ENCODE data around the gene RTN4R. TPM values are rescaled to one million over a fixed set of nuclear protein-coding genes. Genes with fewer than 3 reads are reported as not detected.

The RTN4R gene
- total and polyA plus RNA-seq, 9 of the 15 experiments (the other 6 are each of a cell fraction or from before 2014, with no cell fraction given): 0.04 to 2.8 (median 1.4) TPM; not detected in 3

DNA sequence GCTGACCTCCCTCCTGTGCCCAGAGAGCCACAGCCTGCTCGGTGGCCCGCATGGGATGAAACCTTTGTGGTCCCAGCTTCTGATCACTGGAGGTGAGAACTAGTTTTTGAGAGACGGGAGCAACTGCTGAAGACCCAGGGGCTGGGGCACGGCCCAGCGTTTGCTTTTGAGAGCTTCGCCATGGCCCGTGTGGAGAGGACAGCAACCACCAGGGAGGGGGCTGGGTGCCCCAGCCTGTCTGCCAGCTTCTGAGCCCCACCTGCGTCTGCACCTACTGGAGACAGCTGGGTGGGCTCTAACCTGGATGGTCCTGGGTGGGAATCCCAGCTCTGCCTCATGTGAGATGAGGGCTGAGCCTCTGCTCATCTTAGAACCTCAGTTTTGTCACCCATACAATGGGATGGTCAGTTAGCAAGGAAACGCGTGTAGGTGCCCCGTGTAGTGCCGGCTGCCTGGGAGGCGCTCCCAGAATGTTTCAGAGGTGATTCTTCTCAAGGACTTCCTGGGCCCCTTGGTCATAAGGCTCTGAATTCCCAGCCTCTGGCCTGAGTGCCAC is 66.2 kb downstream of the RTN4R start (continued):
- TF ChIP-seq, protein P1, sequence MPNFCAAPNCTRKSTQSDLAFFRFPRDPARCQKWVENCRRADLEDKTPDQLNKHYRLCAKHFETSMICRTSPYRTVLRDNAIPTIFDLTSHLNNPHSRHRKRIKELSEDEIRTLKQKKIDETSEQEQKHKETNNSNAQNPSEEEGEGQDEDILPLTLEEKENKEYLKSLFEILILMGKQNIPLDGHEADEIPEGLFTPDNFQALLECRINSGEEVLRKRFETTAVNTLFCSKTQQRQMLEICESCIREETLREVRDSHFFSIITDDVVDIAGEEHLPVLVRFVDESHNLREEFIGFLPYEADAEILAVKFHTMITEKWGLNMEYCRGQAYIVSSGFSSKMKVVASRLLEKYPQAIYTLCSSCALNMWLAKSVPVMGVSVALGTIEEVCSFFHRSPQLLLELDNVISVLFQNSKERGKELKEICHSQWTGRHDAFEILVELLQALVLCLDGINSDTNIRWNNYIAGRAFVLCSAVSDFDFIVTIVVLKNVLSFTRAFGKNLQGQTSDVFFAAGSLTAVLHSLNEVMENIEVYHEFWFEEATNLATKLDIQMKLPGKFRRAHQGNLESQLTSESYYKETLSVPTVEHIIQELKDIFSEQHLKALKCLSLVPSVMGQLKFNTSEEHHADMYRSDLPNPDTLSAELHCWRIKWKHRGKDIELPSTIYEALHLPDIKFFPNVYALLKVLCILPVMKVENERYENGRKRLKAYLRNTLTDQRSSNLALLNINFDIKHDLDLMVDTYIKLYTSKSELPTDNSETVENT (CRISPR knock-in tag; IDR thresholded peaks at IDR 0.05): peak; percentile 48; the same call in 1 of the 2 replicates
- TF ChIP-seq EP400 (IDR thresholded peaks at IDR 0.05): no peak
- TF ChIP-seq ARHGAP35 (IDR thresholded peaks at IDR 0.05; ENCODE audit: partially characterized antibody): no peak
- 0 out of 2 replicates have a peak, but pooled peaks have one; percentile 20 for TF ChIP-seq SRSF3 (IDR thresholded peaks at IDR 0.05; ENCODE audit: insufficient read depth, low read length)
- TF ChIP-seq, protein P2, sequence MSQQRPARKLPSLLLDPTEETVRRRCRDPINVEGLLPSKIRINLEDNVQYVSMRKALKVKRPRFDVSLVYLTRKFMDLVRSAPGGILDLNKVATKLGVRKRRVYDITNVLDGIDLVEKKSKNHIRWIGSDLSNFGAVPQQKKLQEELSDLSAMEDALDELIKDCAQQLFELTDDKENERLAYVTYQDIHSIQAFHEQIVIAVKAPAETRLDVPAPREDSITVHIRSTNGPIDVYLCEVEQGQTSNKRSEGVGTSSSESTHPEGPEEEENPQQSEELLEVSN (IDR thresholded peaks at IDR 0.05; ENCODE audit: borderline replicate concordance in 1 of 2, extremely low read depth in 1 of 2, insufficient read depth in 1 of 2, insufficient read length in 1 of 2, low read depth in 1 of 2, low read length in 1 of 2, poor library complexity in 1 of 2, severe bottlenecking in 1 of 2): no peak
- no peak for TF ChIP-seq SETDB1 (IDR thresholded peaks at IDR 0.05; ENCODE audit: low read length)
- no peak for TF ChIP-seq DIDO1 (tag; IDR thresholded peaks at IDR 0.05; ENCODE audit: low read depth)
- no peak for TF ChIP-seq HNRNPUL1 (IDR thresholded peaks at IDR 0.05; ENCODE audit: low read length)
- TF ChIP-seq ELF1 (tag; IDR thresholded peaks at IDR 0.05): no peak
- TF ChIP-seq HDAC6 (IDR thresholded peaks at IDR 0.05; ENCODE audit: low read depth, low read length): 0 out of 2 replicates have a peak, but pooled peaks have one; percentile 27
- TF ChIP-seq SAFB2 (IDR thresholded peaks at IDR 0.05; ENCODE audit: borderline replicate concordance, low read depth, low read length, severe bottlenecking): no peak
- TF ChIP-seq ZNF785 (CRISPR knock-in tag; IDR thresholded peaks at IDR 0.05): no peak
- TF ChIP-seq PPARD (CRISPR knock-in tag; IDR thresholded peaks at IDR 0.05): no peak
- TF ChIP-seq TARDBP (IDR thresholded peaks at IDR 0.05): no peak
- TF ChIP-seq, protein P3, sequence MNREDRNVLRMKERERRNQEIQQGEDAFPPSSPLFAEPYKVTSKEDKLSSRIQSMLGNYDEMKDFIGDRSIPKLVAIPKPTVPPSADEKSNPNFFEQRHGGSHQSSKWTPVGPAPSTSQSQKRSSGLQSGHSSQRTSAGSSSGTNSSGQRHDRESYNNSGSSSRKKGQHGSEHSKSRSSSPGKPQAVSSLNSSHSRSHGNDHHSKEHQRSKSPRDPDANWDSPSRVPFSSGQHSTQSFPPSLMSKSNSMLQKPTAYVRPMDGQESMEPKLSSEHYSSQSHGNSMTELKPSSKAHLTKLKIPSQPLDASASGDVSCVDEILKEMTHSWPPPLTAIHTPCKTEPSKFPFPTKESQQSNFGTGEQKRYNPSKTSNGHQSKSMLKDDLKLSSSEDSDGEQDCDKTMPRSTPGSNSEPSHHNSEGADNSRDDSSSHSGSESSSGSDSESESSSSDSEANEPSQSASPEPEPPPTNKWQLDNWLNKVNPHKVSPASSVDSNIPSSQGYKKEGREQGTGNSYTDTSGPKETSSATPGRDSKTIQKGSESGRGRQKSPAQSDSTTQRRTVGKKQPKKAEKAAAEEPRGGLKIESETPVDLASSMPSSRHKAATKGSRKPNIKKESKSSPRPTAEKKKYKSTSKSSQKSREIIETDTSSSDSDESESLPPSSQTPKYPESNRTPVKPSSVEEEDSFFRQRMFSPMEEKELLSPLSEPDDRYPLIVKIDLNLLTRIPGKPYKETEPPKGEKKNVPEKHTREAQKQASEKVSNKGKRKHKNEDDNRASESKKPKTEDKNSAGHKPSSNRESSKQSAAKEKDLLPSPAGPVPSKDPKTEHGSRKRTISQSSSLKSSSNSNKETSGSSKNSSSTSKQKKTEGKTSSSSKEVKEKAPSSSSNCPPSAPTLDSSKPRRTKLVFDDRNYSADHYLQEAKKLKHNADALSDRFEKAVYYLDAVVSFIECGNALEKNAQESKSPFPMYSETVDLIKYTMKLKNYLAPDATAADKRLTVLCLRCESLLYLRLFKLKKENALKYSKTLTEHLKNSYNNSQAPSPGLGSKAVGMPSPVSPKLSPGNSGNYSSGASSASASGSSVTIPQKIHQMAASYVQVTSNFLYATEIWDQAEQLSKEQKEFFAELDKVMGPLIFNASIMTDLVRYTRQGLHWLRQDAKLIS (CRISPR knock-in tag; IDR thresholded peaks at IDR 0.05): no peak
- no peak for TF ChIP-seq MEF2A (IDR thresholded peaks at IDR 0.05; ENCODE audit: control insufficient read depth, low read depth, low read length)
- peak; percentile 72 for TF ChIP-seq CHD4 (IDR thresholded peaks at IDR 0.05; ENCODE audit: insufficient read depth, insufficient replicate concordance, low read depth, low read length, poor library complexity, severe bottlenecking)
- TF ChIP-seq ZNF121 (CRISPR knock-in tag; conservative IDR thresholded peaks at IDR 0.05): no peak

All from K562 (cell line).